SK-N-SH (cell line): ENCODE results near the gene DR1. TPM values are rescaled to one million over a fixed set of nuclear protein-coding genes. Genes with fewer than 3 reads are reported as not detected.

ENCODE experiments used
- CTCF ChIA-PET: fragments of 300-600, 350-600 bp; formaldehyde crosslinking; extraction: SDS; loops from one replicate; lab custom pipeline; 2021; lab: Yijun Ruan, JAX
- POLR2A ChIA-PET: fragments of 350-600 bp; sonication (Branson Sonifier 250); formaldehyde crosslinking; extraction: SDS; loops from one replicate; lab custom pipeline; 2020; ENCODE audit warnings: antibody characterized with exemption, inconsistent platforms; lab: Yijun Ruan, JAX
- DNase-seq: peaks from one replicate; pipeline ENCODE4 v3.0.0; 2012
- H2AFZ ChIP-seq: fragments of 200-600 bp; sonication (generic); 2 replicates; pipeline ENCODE4 v1.8.1; 2016; ENCODE audit warnings: antibody characterized with exemption, mild to moderate bottlenecking, low read depth
- H3F3A ChIP-seq: fragments of 200-600 bp; sonication (generic); replicated peaks from 2 replicates; pipeline ENCODE3; 2016; ENCODE audit warnings: antibody characterized with exemption, mild to moderate bottlenecking; ENCODE audit not compliant: insufficient read depth
- H3K27ac ChIP-seq, 2 experiments: fragments of 200-500 bp in 1 of 2; fragments of 200-600 bp in 1 of 2; sonication (Bioruptor generic) in 1 of 2; sonication (generic), shearing (Covaris generic) in 1 of 2; 2 replicates each; pipeline versions ENCODE4 v1.5.1 to v1.6.1; 2014 to 2016; ENCODE audit warnings: low read depth in 2 of 2, inconsistent platforms in 1 of 2, low read length in 1 of 2, mild to moderate bottlenecking in 1 of 2, mixed read lengths in 1 of 2
- H3K27me3 ChIP-seq: fragments of 200-600 bp; sonication (generic), shearing (Covaris generic); 2 replicates; pipeline ENCODE4 v1.6.1; 2016; ENCODE audit warnings: mixed run types; ENCODE audit not compliant: insufficient read depth
- H3K36me3 ChIP-seq, 2 experiments: fragments of 200-500 bp in 1 of 2; fragments of 200-600 bp in 1 of 2; sonication (Bioruptor generic) in 1 of 2; sonication (generic) in 1 of 2; replicated peaks in 1 of 2; 2 replicates each; pipeline versions ENCODE3 to v1.5.1; 2014 to 2016; ENCODE audit warnings: low read length in 1 of 2, mild to moderate bottlenecking in 1 of 2; ENCODE audit not compliant: insufficient read depth in 2 of 2, control insufficient read depth in 1 of 2
- H3K4me1 ChIP-seq, 2 experiments: fragments of 200-500 bp in 1 of 2; fragments of 200-600 bp in 1 of 2; sonication (Bioruptor generic) in 1 of 2; sonication (generic), shearing (Covaris generic) in 1 of 2; 2 replicates each; pipeline versions ENCODE4 v1.5.1 to v1.6.1; 2014 to 2016; ENCODE audit warnings: low read depth in 1 of 2, low read length in 1 of 2, mixed run types in 1 of 2; ENCODE audit not compliant: insufficient read depth in 2 of 2, control insufficient read depth in 1 of 2
- H3K4me2 ChIP-seq: fragments of 200-600 bp; sonication (generic), shearing (Covaris generic); 2 replicates; pipeline ENCODE4 v1.6.1; 2017; ENCODE audit warnings: mixed run types
- H3K4me3 ChIP-seq, 2 experiments: fragments of 200-500 bp in 1 of 2; fragments of 200-600 bp in 1 of 2; sonication (Bioruptor generic) in 1 of 2; sonication (generic), shearing (Covaris generic) in 1 of 2; 2 replicates each; pipeline versions ENCODE4 v1.5.1 to v1.8.1; 2014 to 2016; ENCODE audit warnings: low read depth in 2 of 2, inconsistent platforms in 1 of 2, low read length in 1 of 2, mild to moderate bottlenecking in 1 of 2, mixed read lengths in 1 of 2, moderate library complexity in 1 of 2
- H3K79me2 ChIP-seq: fragments of 200-600 bp; sonication (generic); 2 replicates; pipeline ENCODE4 v1.8.1; 2017; ENCODE audit warnings: mild to moderate bottlenecking; ENCODE audit not compliant: insufficient read depth
- H3K9ac ChIP-seq: fragments of 200-600 bp; sonication (generic); 2 replicates; pipeline ENCODE4 v1.6.1; 2017; ENCODE audit warnings: mixed run types
- H3K9me2 ChIP-seq: fragments of 200-600 bp; sonication (generic); 2 replicates; pipeline ENCODE4 v1.6.1; 2017; ENCODE audit warnings: mixed run types
- H3K9me3 ChIP-seq: fragments of 200-600 bp; sonication (generic); 2 replicates; pipeline ENCODE4 v1.6.1; 2017; ENCODE audit warnings: mixed run types, mild to moderate bottlenecking, moderate library complexity
- H4K20me1 ChIP-seq: fragments of 200-600 bp; sonication (generic); 2 replicates; pipeline ENCODE4 v1.6.1; 2017; ENCODE audit warnings: mild to moderate bottlenecking, mixed run types; ENCODE audit not compliant: insufficient read depth
- CHD2 ChIP-seq: fragments of 150-350 bp; IDR thresholded peaks from 2 replicates; pipeline ENCODE4 v1.6.1; 2018; ENCODE audit warnings: low read length; ENCODE audit not compliant: partially characterized antibody
- EZH2phosphoT487 ChIP-seq: fragments of 200-600 bp; sonication (generic); IDR thresholded peaks from 2 replicates; pipeline ENCODE4 v1.6.1; 2017; ENCODE audit warnings: low read depth, mixed run types, mild to moderate bottlenecking, antibody characterized with exemption, moderate library complexity, borderline replicate concordance
- GABPA ChIP-seq: IDR thresholded peaks from 2 replicates; pipeline ENCODE4 v1.4.0; 2012; ENCODE audit warnings: low read depth, mild to moderate bottlenecking
- GATA2 ChIP-seq: sonication (generic); formaldehyde crosslinking; IDR thresholded peaks from 2 replicates; pipeline ENCODE4 v1.5.0; 2020; ENCODE audit warnings: mild to moderate bottlenecking, missing genetic modification reagents
- MAX ChIP-seq: IDR thresholded peaks from 2 replicates; pipeline ENCODE4 v1.4.0; 2012; ENCODE audit warnings: low read depth
- MXI1 ChIP-seq: IDR thresholded peaks from 2 replicates; pipeline ENCODE4 v1.6.1; 2012; ENCODE audit warnings: mild to moderate bottlenecking, low read depth, low read length, improper control_type of control experiment
- NFIC ChIP-seq: IDR thresholded peaks from 2 replicates; pipeline ENCODE4 v1.4.0; 2012; ENCODE audit warnings: borderline replicate concordance
- NRF1 ChIP-seq: IDR thresholded peaks from 2 replicates; pipeline ENCODE4 v1.6.1; 2012; ENCODE audit warnings: low read depth, mild to moderate bottlenecking, low read length
- POLR2AphosphoS5 ChIP-seq: IDR thresholded peaks from 2 replicates; pipeline ENCODE4 v1.6.1; 2012; ENCODE audit warnings: low read depth, low read length
- RCOR1 ChIP-seq: fragments of 150-350 bp; IDR thresholded peaks from 2 replicates; pipeline ENCODE4 v1.6.1; 2017; ENCODE audit warnings: antibody characterized with exemption, low read length
- SIN3A ChIP-seq: IDR thresholded peaks from 2 replicates; pipeline ENCODE4 v1.6.1; 2012; ENCODE audit warnings: low read depth, mild to moderate bottlenecking, low read length, moderate library complexity, borderline replicate concordance
- SMC3 ChIP-seq: IDR thresholded peaks from 2 replicates; pipeline ENCODE4 v1.6.1; 2012; ENCODE audit warnings: low read depth, low read length, improper control_type of control experiment
- TAF1 ChIP-seq: IDR thresholded peaks from 2 replicates; pipeline ENCODE4 v1.6.1; 2012; ENCODE audit warnings: low read depth, mild to moderate bottlenecking, low read length, moderate library complexity, borderline replicate concordance
- TCF12 ChIP-seq: IDR thresholded peaks from 2 replicates; pipeline ENCODE4 v1.4.0; 2012
- ZBTB33 ChIP-seq: IDR thresholded peaks from 2 replicates; pipeline ENCODE4 v1.4.0; 2012; ENCODE audit warnings: low read depth, borderline replicate concordance
- WGBS: methylation state at CpG from one replicate; pipeline ENCODE4 v1.1.6; 2017; ENCODE audit warnings: low lambda C conversion rate; 5-methylcytosine and 5-hydroxymethylcytosine counted together
- polyA plus RNA-seq, 3 experiments: library from polyadenylated mRNA; depleted of rRNA; stranded (reverse); fragments of >200 nt; gene quantifications; 2 replicates each; pipeline ENCODE4 v1.2.3, GENCODE V29; 2012

Gene DR1
- polyA plus RNA-seq, 1 of the 3 experiments (the other 2 are of a cell fraction) = 12.8 TPM

- peak overlapping the region; percentile 83 for H3K4me2 ChIP-seq
- H2AFZ ChIP-seq = no peak overlapping the region
- peak overlapping the region in 1 of 2 experiments; percentile 2; a peak in 2 of 4 replicates for H3K27ac ChIP-seq
- POLR2A ChIA-PET = no interaction called here
- H3K79me2 ChIP-seq = peaks cover 88% of the 10 kb centered on the region
- peaks cover 21 to 31% of the 10 kb centered on the region in 2 experiments for H3K36me3 ChIP-seq
- DNase-seq = no peak
- CTCF ChIA-PET = interaction anchor here (1.0 kb wide), 1 partner anchor 10 kb away, joined by 3 read pairs; no protein-coding TSS in a partner anchor
- H4K20me1 ChIP-seq = peaks cover 42% of the 10 kb centered on the region
- peaks cover 9 to 19% of the 10 kb centered on the region in 2 experiments; a peak in 3 of 4 replicates for H3K4me1 ChIP-seq
- no peaks in the 10 kb centered on the region for H3K9me2 ChIP-seq
- peak overlapping the region; percentile 99 for H3K9ac ChIP-seq
- no peaks in the 10 kb centered on the region for H3K27me3 ChIP-seq
- peaks cover 13% of the 10 kb centered on the region for H3F3A ChIP-seq
- peak overlapping the region; percentile 91 to 96; a peak in 3 of 4 replicates for H3K4me3 ChIP-seq
- H3K9me3 ChIP-seq = no peaks in the 10 kb centered on the region
- 1% methylated on average over 2 of the region's 2 CpGs for WGBS
- TF ChIP-seq GABPA (no peak), CHD2 (no peak), SMC3 (no peak), TCF12 (no peak), EZH2phosphoT487 (no peak), ZBTB33 (no peak), NRF1 (no peak), NFIC (no peak), GATA2 (no peak), MXI1 (no peak), TAF1 (no peak), RCOR1 (no peak), POLR2AphosphoS5 (no peak), SIN3A (no peak), MAX (no peak; the same call in 1 of the 2 replicates)
Measured at GRCh38 chr1:93348104-93348728, 2.5 kb downstream of the DR1 start.
